SU-DHL-6 (cell line): ENCODE data around the gene PCCB.

ENCODE experiments used
- CTCF ChIP-seq: fragments of 200-600 bp; sonication (generic); IDR thresholded peaks from one replicate; pipeline ENCODE4 v1.5.1; 2017; ENCODE audit warnings: antibody characterized with exemption, mild to moderate bottlenecking, low read length, moderate library complexity; ENCODE audit not compliant: insufficient read depth, poor library complexity, severe bottlenecking
- EZH2phosphoT487 ChIP-seq: fragments of 200-600 bp; sonication (generic), shearing (Covaris generic); conservative IDR thresholded peaks from 2 replicates; pipeline ENCODE4 v1.6.1; 2018; ENCODE audit warnings: mild to moderate bottlenecking, antibody characterized with exemption, low read length, moderate library complexity, mixed read lengths

GRCh38 chr3:136346486-136346885 lies 96.3 kb downstream of the PCCB start:
- TF ChIP-seq CTCF: no peak
- TF ChIP-seq EZH2phosphoT487: no peak
